Uterus (tissue), 2 donors: ENCODE measurements around the gene SHQ1.

Experiments used
- CTCF ChIP-seq, 4 experiments: fragments of 200-600 bp in 2 of 4; fragments of 450-650 bp in 2 of 4; sonication (generic) in 2 of 4; IDR thresholded peaks; one replicate each; pipeline ENCODE4 v1.5.1; 2016 to 2019; ENCODE audit warnings: antibody characterized with exemption in 4 of 4, mild to moderate bottlenecking in 2 of 4, moderate library complexity in 1 of 4
- POLR2A ChIP-seq, 2 donors: fragments of 450-650 bp; IDR thresholded peaks; one replicate each; pipeline ENCODE4 v1.6.1; 2016; ENCODE audit warnings: antibody characterized with exemption in 2 of 2, mild to moderate bottlenecking in 1 of 2, moderate library complexity in 1 of 2

GRCh38 chr3:72802001-72802400 lies 46.2 kb downstream of the SHQ1 start:
- TF ChIP-seq CTCF (IDR thresholded peaks at IDR 0.05): no peak
- no peak for TF ChIP-seq POLR2A (IDR thresholded peaks at IDR 0.05)
